Testis (tissue), 3 donors: ENCODE results near the gene DDAH1. TPM values are rescaled to one million over a fixed set of nuclear protein-coding genes. Genes with fewer than 3 reads are reported as not detected.
"Not testable (repeated sequence)": the region's sequence is repeated elsewhere in the genome, so short reads cannot be mapped to it uniquely, and the experiment has no call there.

Source experiments
- DNase-seq: peaks from one replicate; pipeline ENCODE4 v3.0.0-alpha.2; 2019
- H3K27ac ChIP-seq, 2 donors: fragments of 200-600 bp; sonication (generic); one replicate each; pipeline ENCODE4 v1.5.1; 2019
- H3K27me3 ChIP-seq: fragments of 200-600 bp; sonication (generic); one replicate; pipeline ENCODE4 v1.5.1; 2019
- H3K36me3 ChIP-seq: fragments of 200-600 bp; sonication (generic); one replicate; pipeline ENCODE4 v1.5.1; 2017; ENCODE audit warnings: low read depth; ENCODE audit errors: missing control alignments
- H3K4me1 ChIP-seq: fragments of 200-600 bp; sonication (generic); one replicate; pipeline ENCODE4 v1.5.1; 2019
- H3K4me3 ChIP-seq, 2 donors: fragments of 200-600 bp; sonication (generic); one replicate each; pipeline ENCODE4 v1.5.1; 2017 to 2019
- H3K9me3 ChIP-seq: fragments of 200-600 bp; sonication (generic); one replicate; pipeline ENCODE4 v1.5.1; 2017
- CTCF ChIP-seq, 3 experiments: fragments of 450-650 bp in 2 of 3; fragments of 200-600 bp in 1 of 3; sonication (generic) in 1 of 3; IDR thresholded peaks; one replicate each; pipeline ENCODE4 v1.5.1; 2016 to 2019; ENCODE audit warnings: antibody characterized with exemption in 3 of 3, mild to moderate bottlenecking in 2 of 3, moderate library complexity in 1 of 3
- POLR2A ChIP-seq: fragments of 450-650 bp; IDR thresholded peaks from one replicate; pipeline ENCODE4 v1.6.1; 2017; ENCODE audit warnings: antibody characterized with exemption, mild to moderate bottlenecking, moderate library complexity
- WGBS, 2 donors: methylation state at CpG; one replicate each; pipeline ENCODE4 v1.1.5; 2018; 5-methylcytosine and 5-hydroxymethylcytosine counted together
- intact Hi-C: fragments of 100-400 bp; cut with DNase I; formaldehyde crosslinking; loops from one replicate; pipeline ENCODE4 v1.15.1; 2023; ENCODE audit warnings: low total_unique reads
- polyA plus RNA-seq: library from polyadenylated mRNA; stranded (reverse); fragments of 350-450 nt; fragmentation: Illumina TruSeq; extraction: RNeasy Lipid Tissue Mini Kit (QIAGEN cat#74804); gene quantifications from one replicate; pipeline ENCODE4 v1.2.3, GENCODE V29; 2014; ENCODE audit warnings: low read depth, low replicate concordance; ENCODE audit not compliant: insufficient read depth
- total RNA-seq, 2 donors: library from RNA; depleted of rRNA; stranded (reverse); fragments of >200 nt; gene quantifications; one replicate each; pipeline ENCODE4 v1.2.3, GENCODE V29; 2016

The DDAH1 gene
- total and polyA plus RNA-seq, 3 donors from 2014 or later, result 45.3 to 71.3 (median 54.3) TPM

GRCh38 chr1:85347908-85348307 lies 117.1 kb downstream of the DDAH1 start:
- no peaks in the 10 kb centered on the region for H3K36me3 ChIP-seq
- no peak for DNase-seq
- H3K27me3 ChIP-seq, result no peaks in the 10 kb centered on the region
- H3K9me3 ChIP-seq, result no peaks in the 10 kb centered on the region
- no peak overlapping the region for H3K4me3 ChIP-seq
- H3K4me1 ChIP-seq, result peaks cover 4% of the 10 kb centered on the region
- WGBS, 2 donors, result 48 to 62% methylated on average over 2 of the region's 2 CpGs
- TF ChIP-seq POLR2A, result no peak
- no peak for TF ChIP-seq CTCF (IDR thresholded peaks at IDR 0.05)
- no peak overlapping the region for H3K27ac ChIP-seq
- intact Hi-C loops, result no loop called here

- 97% methylated on average over 4 of the region's 4 CpGs for WGBS, 2 donors
- H3K4me1 ChIP-seq, result not testable (repeated sequence)
These were observed 117.7 kb downstream of the DDAH1 start for GRCh38 chr1:85347275-85347674.

GRCh38 chr1:85344256-85344694 lies 120.7 kb downstream of the DDAH1 start:
- DNase-seq, result peak; percentile 36
- Histone ChIP-seq H3K4me1 (peaks cover 4% of the 10 kb centered on the region), H3K27me3 (no peaks in the 10 kb centered on the region), H3K4me3 (no peak overlapping the region), H3K9me3 (no peaks in the 10 kb centered on the region), H3K36me3 (no peaks in the 10 kb centered on the region), H3K27ac (no peak overlapping the region)
- intact Hi-C loops, result no loop called here
- TF ChIP-seq CTCF (IDR thresholded peaks at IDR 0.05), result peak; percentile 22 to 46 (median 25)
- TF ChIP-seq POLR2A, result no peak
- WGBS, 2 donors, result 40 to 51% methylated on average over 3 of the region's 3 CpGs

More at GRCh38 chr1:85347275-85347674, 117.7 kb downstream of the DDAH1 start:
- H3K27ac ChIP-seq, H3K36me3 ChIP-seq, DNase-seq, H3K27me3 ChIP-seq, H3K4me3 ChIP-seq, H3K9me3 ChIP-seq, intact Hi-C loops: not testable (repeated sequence)

- Histone ChIP-seq H3K4me3 (no peak overlapping the region), H3K27me3 (no peaks in the 10 kb centered on the region), H3K9me3 (no peaks in the 10 kb centered on the region), H3K4me1 (peaks cover 4% of the 10 kb centered on the region), H3K27ac (no peak overlapping the region), H3K36me3 (no peaks in the 10 kb centered on the region)
- TF ChIP-seq POLR2A (no peak), CTCF (IDR thresholded peaks at IDR 0.05) (no peak)
- WGBS, 2 donors, result 22 to 30% methylated on average over 1 of the region's 1 CpG
- DNase-seq, result no peak
- intact Hi-C loops, result no loop called here
These were observed 121.2 kb downstream of the DDAH1 start for GRCh38 chr1:85343612-85344255.

GRCh38 chr1:85343213-85343611 lies 121.7 kb downstream of the DDAH1 start:
- Histone ChIP-seq H3K4me3 (no peak overlapping the region), H3K9me3 (no peaks in the 10 kb centered on the region), H3K27ac (no peak overlapping the region), H3K4me1 (peaks cover 4% of the 10 kb centered on the region), H3K27me3 (no peaks in the 10 kb centered on the region), H3K36me3 (no peaks in the 10 kb centered on the region)
- TF ChIP-seq POLR2A (no peak), CTCF (IDR thresholded peaks at IDR 0.05) (no peak)
- DNase-seq, result no peak
- intact Hi-C loops, result no loop called here
- 60 to 63% methylated on average over 1 of the region's 1 CpG for WGBS, 2 donors
